Ishikawa (cell line): ENCODE data around the gene OLR1.

ENCODE experiments used
- CEBPB ChIP-seq: IDR thresholded peaks from 2 replicates; pipeline ENCODE4 v1.6.1; 2012
- CREB1 ChIP-seq: IDR thresholded peaks from 2 replicates; pipeline ENCODE4 v1.6.1; 2012; ENCODE audit warnings: low read depth
- EGR1 ChIP-seq: IDR thresholded peaks from 2 replicates; pipeline ENCODE4 v1.6.1; 2012
- EP300 ChIP-seq: IDR thresholded peaks from 2 replicates; pipeline ENCODE4 v1.6.1; 2012; ENCODE audit warnings: borderline replicate concordance
- FOXM1 ChIP-seq: IDR thresholded peaks from 2 replicates; pipeline ENCODE4 v1.6.1; 2012; ENCODE audit warnings: low read depth, borderline replicate concordance
- MAX ChIP-seq: IDR thresholded peaks from 2 replicates; pipeline ENCODE4 v1.6.1; 2012
- RAD21 ChIP-seq: IDR thresholded peaks from 2 replicates; pipeline ENCODE4 v1.6.1; 2012; ENCODE audit warnings: low read depth
- REST ChIP-seq: IDR thresholded peaks from 2 replicates; pipeline ENCODE4 v1.6.1; 2012; ENCODE audit warnings: low read depth, mild to moderate bottlenecking
- TAF1 ChIP-seq: IDR thresholded peaks from 2 replicates; pipeline ENCODE4 v1.6.1; 2012; ENCODE audit warnings: low read depth, mild to moderate bottlenecking
- TCF12 ChIP-seq: IDR thresholded peaks from 2 replicates; pipeline ENCODE4 v1.6.1; 2012; ENCODE audit warnings: low read depth
- TEAD4 ChIP-seq: IDR thresholded peaks from 2 replicates; pipeline ENCODE4 v1.6.1; 2012
- USF1 ChIP-seq: IDR thresholded peaks from 2 replicates; pipeline ENCODE4 v1.6.1; 2012
- YY1 ChIP-seq: IDR thresholded peaks from 2 replicates; pipeline ENCODE4 v1.6.1; 2012; ENCODE audit warnings: low read depth
- ZBTB7A ChIP-seq: IDR thresholded peaks from 2 replicates; pipeline ENCODE4 v1.6.1; 2012; ENCODE audit warnings: low read depth

- no peak for TF ChIP-seq EGR1
- TF ChIP-seq REST: no peak
- no peak for TF ChIP-seq RAD21
- TF ChIP-seq MAX: no peak
- no peak for TF ChIP-seq EP300
- no peak for TF ChIP-seq FOXM1
- TF ChIP-seq CEBPB: no peak
- no peak for TF ChIP-seq CREB1
- TF ChIP-seq YY1: no peak
- TF ChIP-seq TCF12: no peak
- peak; percentile 56 for TF ChIP-seq TEAD4
- TF ChIP-seq TAF1: no peak
- TF ChIP-seq ZBTB7A: no peak
- no peak for TF ChIP-seq USF1
Measured at GRCh38 chr12:10191865-10192264, 19.9 kb upstream of the OLR1 start.
